ENCODE measurements around the gene COX7A2.
A peak's percentile ranks its signal among the peaks of the same experiment; 100 is the strongest.

Gene COX7A2

GRCh38 chr6:75220357-75220756 lies 23.2 kb downstream of the COX7A2 start:
- DNase-seq (ENCODE audit: low spot score): no peak

DNA sequence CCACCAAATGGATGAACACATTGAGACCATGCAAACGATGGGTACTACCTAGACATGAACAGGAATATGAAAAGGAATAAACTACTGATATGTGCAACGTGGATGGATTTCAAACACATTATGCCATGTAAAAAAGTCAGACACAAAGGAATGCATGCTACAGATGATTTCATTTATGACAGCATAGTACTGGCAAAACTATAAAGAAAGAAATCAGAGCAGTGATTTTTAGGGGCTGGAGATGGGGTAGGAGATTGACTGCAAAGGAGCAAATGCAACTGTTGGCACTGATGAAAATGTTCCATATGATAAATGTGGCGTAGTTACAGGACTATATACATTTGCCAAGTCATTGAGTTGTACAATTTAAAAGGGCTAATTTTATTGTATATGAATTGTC lies 24.3 kb downstream of the COX7A2 start:
- DNase-seq (ENCODE audit: low spot score): no peak

DNA sequence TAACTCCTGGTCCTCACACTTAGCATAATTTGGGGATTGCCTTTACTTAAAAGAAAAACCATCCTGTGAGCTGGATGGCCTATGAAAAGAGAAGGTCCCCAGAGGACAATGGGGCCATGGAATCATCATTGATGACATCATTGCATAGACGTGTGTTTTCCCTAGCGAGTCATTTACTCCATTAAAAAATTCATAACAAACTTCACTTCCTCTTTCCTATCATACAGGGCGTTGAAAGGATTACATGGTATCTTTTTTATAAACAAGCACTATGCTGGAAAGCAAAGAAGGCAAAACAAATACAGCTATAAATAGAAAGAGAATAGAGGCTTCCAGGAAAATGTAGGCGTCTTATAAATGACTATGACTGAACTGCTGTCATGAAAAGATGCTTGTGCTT lies 26.4 kb downstream of the COX7A2 start:
- no peak for DNase-seq (ENCODE audit: low spot score)

GRCh38 chr6:75215291-75215690 lies 28.3 kb downstream of the COX7A2 start:
- DNase-seq (ENCODE audit: low spot score): no peak

GRCh38 chr6:75213732-75214131 lies 29.9 kb downstream of the COX7A2 start:
- no peak for DNase-seq (ENCODE audit: low spot score)

DNA sequence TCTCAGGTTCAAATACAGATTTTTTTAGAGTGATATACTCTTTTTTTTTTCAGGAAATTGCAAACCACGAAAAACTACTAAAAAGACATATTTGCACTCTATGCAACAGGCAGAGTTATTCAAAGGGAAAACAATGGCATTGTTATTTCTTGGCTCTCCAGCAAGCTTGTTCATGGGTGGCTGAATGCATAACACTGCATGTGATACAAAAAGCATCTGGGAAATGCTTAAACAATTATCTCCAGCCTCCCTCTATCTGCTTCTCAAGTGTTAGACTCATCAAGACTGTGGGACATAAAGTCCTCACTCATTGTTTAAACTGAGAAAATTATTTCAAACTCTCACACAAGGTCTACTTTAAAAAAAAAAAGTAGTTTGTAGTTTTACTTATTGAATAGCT lies 30.5 kb downstream of the COX7A2 start:
- no peak for DNase-seq (ENCODE audit: low spot score)

DNA sequence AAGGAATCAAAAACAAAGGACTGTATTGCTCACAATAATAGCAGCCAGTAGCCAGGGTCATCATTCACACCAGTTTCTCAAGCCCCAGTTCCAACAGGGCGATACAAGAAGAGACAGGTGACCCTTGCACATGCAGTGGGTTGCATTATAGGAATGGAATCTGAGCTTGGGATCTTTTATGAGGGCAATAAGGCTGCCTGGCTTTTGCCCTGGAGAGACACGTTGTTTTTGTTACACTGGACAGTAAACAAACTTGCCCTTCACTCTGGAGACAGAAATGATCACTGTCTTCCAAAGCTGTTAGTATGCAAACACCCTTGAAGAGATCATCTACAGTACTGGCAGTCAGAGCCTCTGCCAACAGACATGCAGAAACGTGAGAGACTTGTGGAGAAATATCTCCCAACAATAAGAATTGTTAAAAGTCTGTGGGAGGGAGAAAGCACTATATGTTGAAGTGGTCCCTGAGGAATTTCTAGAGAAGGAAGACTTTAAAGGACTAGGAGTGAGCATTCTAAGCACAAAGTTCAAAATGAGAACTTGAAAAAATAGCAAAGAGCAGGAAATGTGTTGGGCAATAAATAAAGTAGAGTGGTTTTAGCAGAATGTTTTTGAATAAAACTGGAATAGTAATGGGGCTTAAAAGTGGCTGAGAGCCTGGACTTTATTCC lies 31.5 kb downstream of the COX7A2 start:
- no peak for DNase-seq (ENCODE audit: low spot score)

DNA sequence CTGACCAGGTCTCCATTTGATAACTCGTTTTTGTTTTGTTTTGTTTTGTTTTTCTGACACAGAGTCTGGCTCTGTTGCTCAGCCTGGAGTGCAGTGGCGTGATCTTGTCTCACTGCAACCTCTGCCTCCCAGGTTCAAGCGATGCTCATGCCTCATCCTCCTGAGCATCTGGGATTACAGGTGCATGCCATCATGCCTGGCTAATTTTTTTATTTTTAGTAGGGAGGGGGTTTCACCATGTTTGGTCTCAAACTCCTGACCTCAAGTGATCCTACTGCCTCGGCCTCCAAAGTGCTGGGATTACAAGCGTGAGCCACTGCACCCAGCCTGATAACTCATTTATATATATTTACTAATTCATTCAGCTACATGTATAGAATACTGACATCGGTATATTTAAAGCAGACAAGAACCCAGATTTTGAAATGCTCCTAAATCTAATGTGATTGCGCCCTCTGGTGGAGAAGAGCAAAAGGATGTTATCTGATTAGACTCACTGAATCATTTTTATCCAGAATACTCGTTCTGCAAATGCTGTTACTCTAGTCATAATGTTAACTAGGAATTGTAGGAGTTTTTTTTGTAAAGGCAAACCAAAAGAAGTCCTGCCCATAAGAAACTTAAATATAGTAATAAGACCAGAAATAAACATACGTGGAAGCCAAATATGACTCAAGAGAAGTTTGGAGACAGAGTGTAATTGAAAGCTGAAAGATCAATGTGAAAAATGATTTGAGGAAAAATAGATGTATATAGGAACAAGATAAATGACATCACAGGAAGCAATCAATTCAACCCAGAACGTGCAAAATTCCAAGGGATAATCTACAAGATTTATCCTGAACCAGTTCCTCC lies 32.5 kb downstream of the COX7A2 start:
- peak; percentile 70 for DNase-seq (ENCODE audit: low spot score)

DNA sequence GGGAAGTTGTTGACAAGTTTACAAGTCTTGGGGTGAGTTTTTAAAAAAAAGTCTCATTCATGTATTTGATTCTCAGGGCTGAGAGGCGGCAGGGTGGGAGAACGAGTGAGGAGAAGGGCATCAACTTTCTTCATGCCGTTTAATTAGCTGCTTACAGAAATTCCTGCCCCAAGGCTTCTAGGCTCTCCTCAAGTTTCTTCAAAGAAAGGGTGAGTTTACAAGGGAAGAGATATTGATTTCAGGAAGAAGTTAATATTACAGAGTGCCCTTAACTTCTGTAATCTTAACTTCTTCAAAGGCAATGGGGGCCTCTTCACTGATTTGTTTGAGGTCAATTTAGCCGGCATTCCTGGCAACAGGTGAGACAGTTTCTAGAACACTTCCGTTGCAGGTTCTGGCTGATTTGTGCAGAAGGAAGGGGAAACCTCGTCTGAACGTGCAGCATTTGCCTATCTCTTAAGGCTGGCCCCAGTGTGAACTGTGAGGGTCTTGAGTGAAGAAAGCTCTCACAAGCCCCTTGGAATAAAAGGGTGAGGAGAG lies 34.3 kb downstream of the COX7A2 start:
- DNase-seq (ENCODE audit: low spot score): no peak

DNA sequence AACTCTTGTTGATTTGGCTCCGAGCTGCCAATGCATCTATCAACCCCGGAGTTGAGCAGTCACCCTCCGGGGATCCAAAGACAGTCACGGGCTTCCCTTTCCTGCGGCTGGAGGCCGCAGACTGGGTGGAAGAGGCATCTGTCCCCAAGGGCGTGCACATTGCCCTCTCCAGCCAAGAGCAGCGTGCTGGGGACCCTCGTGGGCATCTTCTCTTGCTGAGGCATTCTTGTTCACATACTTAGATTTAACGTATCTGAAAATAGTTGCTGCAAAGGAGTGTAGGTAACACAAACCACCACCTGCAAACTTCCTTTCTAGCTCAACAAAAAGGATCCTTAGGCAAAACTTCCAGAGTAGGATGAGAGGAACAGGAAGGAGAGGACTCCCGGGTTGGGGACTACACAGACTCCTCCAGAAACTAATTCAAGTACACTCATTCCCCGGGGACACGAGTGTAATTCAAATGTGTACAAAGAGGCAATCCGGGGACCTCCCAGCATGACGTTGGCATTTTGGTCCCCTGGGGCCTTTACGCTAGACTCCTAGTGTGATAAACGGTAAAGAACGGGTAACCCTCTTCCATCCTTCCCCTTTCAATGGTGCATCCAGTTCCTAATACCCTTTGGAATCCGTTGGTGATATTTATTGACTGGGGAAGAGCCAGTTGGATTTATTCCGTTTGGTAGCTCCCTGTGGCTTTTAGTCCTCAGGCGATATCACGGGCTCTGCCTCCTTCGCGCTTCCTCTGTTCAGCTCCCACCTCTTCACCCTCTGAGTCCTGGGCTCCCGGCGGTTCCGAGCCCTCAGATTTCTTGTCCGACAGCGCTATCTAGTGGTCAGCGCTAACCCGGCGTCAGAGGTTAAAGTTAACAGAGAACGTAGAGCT lies 35.1 kb downstream of the COX7A2 start:
- peak; percentile 77 for DNase-seq (ENCODE audit: low spot score)

DNA sequence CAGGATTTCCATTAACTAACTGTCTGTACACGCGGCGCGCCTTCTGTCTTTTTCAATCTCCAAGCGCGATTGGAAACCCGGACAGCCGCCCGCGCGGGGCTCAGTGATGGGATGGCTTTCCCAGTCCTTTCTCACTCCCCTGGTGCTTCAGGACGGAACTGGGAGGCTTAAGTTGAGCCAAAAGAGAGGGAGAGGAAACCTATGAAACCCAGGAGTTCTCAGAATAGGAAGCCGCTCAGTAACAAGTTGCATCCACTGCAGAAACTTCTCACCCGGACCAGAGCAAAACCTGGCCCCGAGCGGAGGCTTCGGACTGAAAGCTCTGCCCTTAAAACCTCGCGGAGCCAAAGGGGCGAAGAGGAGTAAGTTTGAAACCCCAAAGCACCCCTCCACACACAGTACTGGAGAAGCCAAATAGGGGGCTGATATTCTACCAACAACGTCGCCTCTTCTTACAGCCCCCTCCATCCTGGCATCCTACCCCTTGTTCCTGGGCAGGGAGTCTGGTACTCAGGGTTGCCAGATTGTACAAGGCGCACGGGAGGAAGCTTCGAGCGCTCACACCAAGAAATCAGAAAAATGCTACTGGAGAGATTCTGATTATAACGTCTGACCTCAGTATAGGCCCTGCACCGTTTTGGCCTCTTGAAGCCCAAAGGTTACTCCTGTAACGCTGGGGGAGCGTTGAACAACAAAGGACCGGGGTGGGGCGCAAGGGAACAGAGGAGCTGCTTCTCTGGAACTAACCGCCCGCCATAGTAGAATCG lies 36.8 kb downstream of the COX7A2 start:
- no peak for DNase-seq (ENCODE audit: low spot score)

- DNase-seq (ENCODE audit: low spot score): no peak
Measured at GRCh38 chr6:75205776-75206575, 37.6 kb downstream of the COX7A2 start, which contains the start of gene COL12A1. Gene COL12A1, minus strand, starts transcription at chr6:75206053. Its CDS starts 3,261 bp downstream, at chr6:75202792.

DNA sequence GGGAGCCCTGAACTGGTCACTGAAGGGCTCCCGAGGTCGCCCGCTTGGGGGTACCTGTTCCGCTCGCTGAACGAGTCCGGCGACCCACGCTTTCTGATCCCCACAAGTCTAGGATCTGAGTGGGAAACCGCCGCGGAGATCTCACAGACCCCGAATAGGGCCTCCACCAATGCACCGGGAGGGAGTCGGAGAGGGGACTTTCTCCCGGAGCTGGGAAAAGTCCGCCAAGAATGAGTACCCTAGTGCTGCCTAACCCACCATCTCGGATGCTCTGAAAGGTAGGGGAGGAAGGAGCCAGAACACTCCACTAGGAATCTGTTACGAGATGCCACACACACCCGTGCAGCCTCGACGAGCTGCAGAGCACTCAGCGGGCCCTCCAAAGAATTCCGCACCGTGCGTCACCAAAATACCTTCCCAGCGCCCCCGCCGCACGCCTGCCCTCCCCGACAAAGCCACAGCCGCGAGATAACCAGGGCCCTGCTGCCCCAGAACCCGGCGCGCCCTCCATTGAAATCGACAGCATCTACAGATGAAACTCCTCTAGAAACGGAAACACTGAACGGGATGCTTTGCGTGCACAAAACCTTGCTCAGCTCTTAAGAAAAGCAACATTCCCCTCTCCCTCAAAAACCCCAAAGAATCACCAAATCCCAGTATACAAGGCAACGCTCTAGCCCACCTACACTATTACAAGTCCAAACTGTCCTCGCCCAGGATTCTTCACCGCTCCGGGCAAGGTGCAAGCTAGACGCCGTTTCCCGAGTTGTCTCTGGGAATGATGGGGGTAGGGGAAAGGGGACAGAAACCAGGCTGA lies 38.4 kb downstream of the COX7A2 start:
- DNase-seq (ENCODE audit: low spot score): no peak

GRCh38 chr6:75204217-75204958 lies 39.2 kb downstream of the COX7A2 start:
- DNase-seq (ENCODE audit: low spot score): peak; percentile 52

DNA sequence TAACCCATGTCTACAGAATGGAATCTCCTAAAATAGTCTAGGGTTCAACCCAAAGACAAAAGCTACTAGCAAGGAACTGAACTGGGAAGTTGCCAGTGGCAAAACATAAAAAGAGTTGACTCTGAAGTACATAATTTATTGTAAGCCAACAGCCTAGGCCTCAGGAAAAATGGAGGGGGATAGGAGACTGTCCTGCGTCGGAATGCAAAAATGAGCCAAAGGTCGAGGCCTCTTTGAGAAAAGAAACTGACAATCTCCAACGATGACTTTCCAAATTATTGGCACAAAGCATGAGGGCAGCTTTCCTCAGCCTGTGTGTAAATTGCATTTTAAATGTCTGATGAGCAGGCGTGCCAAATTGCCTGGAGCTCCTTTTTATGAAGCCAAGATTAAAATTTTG lies 39.9 kb downstream of the COX7A2 start:
- DNase-seq (ENCODE audit: low spot score): no peak

GRCh38 chr6:75202676-75203131 lies 40.9 kb downstream of the COX7A2 start:
- DNase-seq (ENCODE audit: low spot score): no peak

- DNase-seq (ENCODE audit: low spot score): no peak
Measured at GRCh38 chr6:75201901-75202672, 41.5 kb downstream of the COX7A2 start.

GRCh38 chr6:75201021-75201420 lies 42.6 kb downstream of the COX7A2 start:
- no peak for DNase-seq (ENCODE audit: low spot score)
